ENCODE measurements around the gene BCKDHA.
A peak's percentile ranks its signal among the peaks of the same experiment; 100 is the strongest.

BCKDHA gene

GRCh38 chr19:41422456-41422855 is 24.8 kb downstream of the BCKDHA start:
- TF ChIP-seq GABPA (IDR thresholded peaks at IDR 0.05; ENCODE audit: low read depth) (no peak), POLR2AphosphoS5 (IDR thresholded peaks at IDR 0.05; ENCODE audit: low read depth) (0 out of 2 replicates have a peak, but pooled peaks have one; percentile 11)
- Histone ChIP-seq H3K27me3 (ENCODE audit: insufficient read depth, poor library complexity, severe bottlenecking) (no peaks in the 10 kb centered on the region), H3K4me3 (replicated peaks; ENCODE audit: insufficient read depth, low read length) (no peak overlapping the region), H3K27ac (replicated peaks) (peak overlapping the region; percentile 98; the same call in 1 of the 2 replicates)
- no peak for DNase-seq (ENCODE audit: low read depth in 1 of 2, low spot score in 1 of 2)

DNA sequence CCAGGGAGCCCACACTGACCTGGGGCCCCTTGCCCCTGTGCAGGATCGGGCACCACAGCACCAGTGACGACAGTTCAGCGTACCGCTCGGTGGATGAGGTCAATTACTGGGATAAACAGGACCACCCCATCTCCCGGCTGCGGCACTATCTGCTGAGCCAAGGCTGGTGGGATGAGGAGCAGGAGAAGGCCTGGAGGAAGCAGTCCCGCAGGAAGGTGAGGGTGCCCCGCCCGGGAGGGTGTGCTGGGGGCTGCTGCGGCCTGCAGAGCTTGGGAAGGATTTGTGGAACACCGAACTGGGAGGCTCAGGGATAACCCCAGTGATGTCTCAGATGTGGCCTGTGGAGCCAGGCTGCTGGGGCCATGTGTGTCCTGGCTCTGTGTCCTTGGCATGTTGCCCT is 25.3 kb downstream of the BCKDHA start:
- DNase-seq (ENCODE audit: low read depth in 1 of 2, low spot score in 1 of 2): no peak
- Histone ChIP-seq H3K27me3 (ENCODE audit: insufficient read depth, poor library complexity, severe bottlenecking) (no peaks in the 10 kb centered on the region), H3K4me3 (replicated peaks; ENCODE audit: insufficient read depth, low read length) (no peak overlapping the region), H3K27ac (replicated peaks) (no peak overlapping the region; the same call in 1 of the 2 replicates)
- TF ChIP-seq, protein P1, sequence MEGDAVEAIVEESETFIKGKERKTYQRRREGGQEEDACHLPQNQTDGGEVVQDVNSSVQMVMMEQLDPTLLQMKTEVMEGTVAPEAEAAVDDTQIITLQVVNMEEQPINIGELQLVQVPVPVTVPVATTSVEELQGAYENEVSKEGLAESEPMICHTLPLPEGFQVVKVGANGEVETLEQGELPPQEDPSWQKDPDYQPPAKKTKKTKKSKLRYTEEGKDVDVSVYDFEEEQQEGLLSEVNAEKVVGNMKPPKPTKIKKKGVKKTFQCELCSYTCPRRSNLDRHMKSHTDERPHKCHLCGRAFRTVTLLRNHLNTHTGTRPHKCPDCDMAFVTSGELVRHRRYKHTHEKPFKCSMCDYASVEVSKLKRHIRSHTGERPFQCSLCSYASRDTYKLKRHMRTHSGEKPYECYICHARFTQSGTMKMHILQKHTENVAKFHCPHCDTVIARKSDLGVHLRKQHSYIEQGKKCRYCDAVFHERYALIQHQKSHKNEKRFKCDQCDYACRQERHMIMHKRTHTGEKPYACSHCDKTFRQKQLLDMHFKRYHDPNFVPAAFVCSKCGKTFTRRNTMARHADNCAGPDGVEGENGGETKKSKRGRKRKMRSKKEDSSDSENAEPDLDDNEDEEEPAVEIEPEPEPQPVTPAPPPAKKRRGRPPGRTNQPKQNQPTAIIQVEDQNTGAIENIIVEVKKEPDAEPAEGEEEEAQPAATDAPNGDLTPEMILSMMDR (IDR thresholded peaks at IDR 0.05; ENCODE audit: insufficient read depth, low read length): no peak
- TF ChIP-seq SPI1 (IDR thresholded peaks at IDR 0.05; ENCODE audit: borderline replicate concordance, low read depth): no peak
- no peak for TF ChIP-seq REST (IDR thresholded peaks at IDR 0.05; ENCODE audit: insufficient replicate concordance, low read depth)
- no peak; the same call in 1 of the 2 replicates for TF ChIP-seq POLR2AphosphoS5 (IDR thresholded peaks at IDR 0.05; ENCODE audit: low read depth)
- TF ChIP-seq GABPA (IDR thresholded peaks at IDR 0.05; ENCODE audit: low read depth): no peak

DNA sequence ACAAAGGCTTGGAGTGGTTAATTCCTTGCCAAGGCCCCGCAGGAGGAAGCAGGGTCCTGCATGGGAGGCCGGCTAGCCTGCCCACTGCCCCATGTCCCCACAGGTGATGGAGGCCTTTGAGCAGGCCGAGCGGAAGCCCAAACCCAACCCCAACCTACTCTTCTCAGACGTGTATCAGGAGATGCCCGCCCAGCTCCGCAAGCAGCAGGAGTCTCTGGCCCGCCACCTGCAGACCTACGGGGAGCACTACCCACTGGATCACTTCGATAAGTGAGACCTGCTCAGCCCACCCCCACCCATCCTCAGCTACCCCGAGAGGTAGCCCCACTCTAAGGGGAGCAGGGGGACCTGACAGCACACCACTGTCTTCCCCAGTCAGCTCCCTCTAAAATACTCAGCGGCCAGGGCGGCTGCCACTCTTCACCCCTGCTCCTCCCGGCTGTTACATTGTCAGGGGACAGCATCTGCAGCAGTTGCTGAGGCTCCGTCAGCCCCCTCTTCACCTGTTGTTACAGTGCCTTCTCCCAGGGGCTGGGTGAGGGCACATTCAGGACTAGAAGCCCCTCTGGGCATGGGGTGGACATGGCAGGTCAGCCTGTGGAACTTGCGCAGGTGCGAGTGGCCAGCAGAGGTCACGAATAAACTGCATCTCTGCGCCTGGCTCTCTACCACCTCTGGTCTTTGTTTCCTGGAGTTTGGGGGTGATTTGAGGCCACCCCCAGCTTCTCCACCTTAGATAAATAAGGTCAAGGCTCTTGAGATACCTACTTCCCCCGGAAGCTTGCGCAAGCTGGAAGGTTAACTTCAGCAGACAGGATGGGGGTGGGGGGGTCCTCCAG is 26.9 kb downstream of the BCKDHA start:
- Histone ChIP-seq H3K4me3 (replicated peaks; ENCODE audit: insufficient read depth, low read length) (peak overlapping the region; percentile 76), H3K27me3 (ENCODE audit: insufficient read depth, poor library complexity, severe bottlenecking) (no peaks in the 10 kb centered on the region), H3K27ac (replicated peaks) (peak overlapping the region; percentile 86)
- TF ChIP-seq GABPA (IDR thresholded peaks at IDR 0.05; ENCODE audit: low read depth): peak; percentile 76
- TF ChIP-seq, protein P1 (IDR thresholded peaks at IDR 0.05; ENCODE audit: insufficient read depth, low read length): no peak
- DNase-seq (ENCODE audit: low read depth in 1 of 2, low spot score in 1 of 2): peak; percentile 77 to 87

DNA sequence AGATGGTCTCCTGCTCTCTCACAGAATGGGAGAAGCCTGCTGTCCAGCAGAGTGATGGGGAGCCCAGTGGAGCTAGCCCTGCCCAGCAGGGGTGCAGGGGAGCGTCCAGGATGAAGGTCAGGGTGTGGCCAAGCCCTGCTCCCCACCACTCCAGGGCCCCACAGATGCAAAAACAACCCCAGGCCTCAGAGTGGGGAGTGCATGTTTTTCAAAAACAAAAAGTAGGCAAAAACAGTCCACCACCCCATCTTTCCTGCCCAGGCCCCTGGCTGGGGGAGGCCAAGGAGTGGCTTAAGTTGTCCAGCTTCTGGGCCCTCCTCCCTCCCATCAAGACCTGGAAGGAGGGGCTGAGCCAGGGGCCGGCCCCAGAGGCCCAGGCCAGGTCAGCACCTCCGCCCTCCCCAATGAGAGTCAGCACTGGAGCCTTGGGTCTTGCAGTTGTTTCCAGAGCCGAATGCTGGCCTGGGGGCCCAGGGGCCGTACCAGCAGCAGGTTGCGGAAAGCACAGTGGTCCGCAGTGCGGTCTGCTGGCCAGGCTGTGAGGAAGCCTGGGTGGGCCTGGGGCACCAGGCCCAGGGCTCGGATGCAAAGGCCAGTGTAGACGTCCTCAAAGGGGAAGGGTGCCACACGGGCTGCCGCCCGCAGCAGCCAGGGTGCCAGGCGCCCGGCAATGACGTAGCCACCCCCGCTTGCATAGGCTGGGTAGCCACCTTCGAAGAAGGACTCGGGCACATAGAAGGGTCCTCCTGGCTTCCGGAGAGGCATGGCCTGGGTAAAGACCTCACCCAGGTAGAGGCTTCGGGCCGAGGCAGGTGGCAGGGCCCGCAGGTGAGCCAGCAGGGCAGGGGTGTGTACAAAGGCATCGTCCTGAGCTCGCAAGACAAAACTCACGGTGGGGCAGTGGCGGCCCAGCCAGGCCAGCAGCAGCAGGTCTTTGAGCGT is 27.8 kb downstream of the BCKDHA start:
- H3K4me3 ChIP-seq (replicated peaks; ENCODE audit: insufficient read depth, low read length): peak overlapping the region; percentile 76
- DNase-seq (ENCODE audit: low read depth in 1 of 2, low spot score in 1 of 2): peak in 1 of 2 experiments; percentile 70
- TF ChIP-seq, protein P1 (IDR thresholded peaks at IDR 0.05; ENCODE audit: insufficient read depth, low read length): no peak
- TF ChIP-seq GABPA (IDR thresholded peaks at IDR 0.05; ENCODE audit: low read depth) (no peak), POLR2AphosphoS5 (IDR thresholded peaks at IDR 0.05; ENCODE audit: low read depth) (no peak; the same call in none of the 2 replicates), REST (IDR thresholded peaks at IDR 0.05; ENCODE audit: insufficient replicate concordance, low read depth) (no peak), SPI1 (IDR thresholded peaks at IDR 0.05; ENCODE audit: borderline replicate concordance, low read depth) (no peak)
- H3K27me3 ChIP-seq (ENCODE audit: insufficient read depth, poor library complexity, severe bottlenecking): no peaks in the 10 kb centered on the region
- peak overlapping the region; percentile 86 for H3K27ac ChIP-seq (replicated peaks)
